CD14-positive monocyte (primary cell): ENCODE data around the gene ATPAF1. TPM values are rescaled to one million over a fixed set of nuclear protein-coding genes. Genes with fewer than 3 reads are reported as not detected.

Source experiments
- DNase-seq, 3 donors: peaks; one replicate each; pipeline ENCODE4 v3.0.0-alpha.2; 2011 to 2022
- H2AFZ ChIP-seq: 2 replicates; pipeline ENCODE4 v1.6.0; 2012; ENCODE audit warnings: mild to moderate bottlenecking, low read depth, low read length, inconsistent platforms; ENCODE audit not compliant: insufficient read depth, poor library complexity, severe bottlenecking
- H3K27ac ChIP-seq, 2 donors: 1 replicate in 1 of 2; 2 replicates in 1 of 2; pipeline ENCODE4 v1.5.1; 2012 to 2013; ENCODE audit warnings: low read length in 2 of 2, control low read depth in 1 of 2, inconsistent platforms in 1 of 2, low read depth in 1 of 2, mild to moderate bottlenecking in 1 of 2
- H3K27me3 ChIP-seq, 2 donors: one replicate each; pipeline versions ENCODE4 v1.6.0 to v1.6.1; 2011 to 2013; ENCODE audit warnings: low read length in 2 of 2; ENCODE audit not compliant: control insufficient read depth in 2 of 2, insufficient read depth in 2 of 2
- H3K36me3 ChIP-seq, 2 donors: replicated peaks in 1 of 2; 1 replicate in 1 of 2; 2 replicates in 1 of 2; pipeline versions ENCODE4 v1.5.1 to v1.6.1; 2012 to 2013; ENCODE audit warnings: low read length in 2 of 2, control low read depth in 1 of 2, inconsistent platforms in 1 of 2, mild to moderate bottlenecking in 1 of 2; ENCODE audit not compliant: insufficient read depth in 2 of 2, control insufficient read depth in 1 of 2
- H3K4me1 ChIP-seq, 2 donors: 1 replicate in 1 of 2; 2 replicates in 1 of 2; pipeline versions ENCODE4 v1.5.1 to v1.6.1; 2012 to 2013; ENCODE audit warnings: low read length in 2 of 2, control low read depth in 1 of 2, inconsistent platforms in 1 of 2, mild to moderate bottlenecking in 1 of 2, moderate library complexity in 1 of 2; ENCODE audit not compliant: insufficient read depth in 2 of 2, control insufficient read depth in 1 of 2
- H3K4me2 ChIP-seq: replicated peaks from 2 replicates; pipeline ENCODE3; 2012; ENCODE audit warnings: low read length, moderate library complexity, mild to moderate bottlenecking; ENCODE audit not compliant: poor library complexity, severe bottlenecking; ENCODE audit errors: extremely low read depth
- H3K4me3 ChIP-seq, 3 experiments: fragments of 200-600 bp in 1 of 3; sonication (generic) in 1 of 3; replicated peaks in 1 of 3; 1 replicate in 2 of 3; 2 replicates in 1 of 3; pipeline ENCODE4 v1.5.1; 2011 to 2013; ENCODE audit warnings: low read length in 3 of 3, mild to moderate bottlenecking in 3 of 3, control low read depth in 2 of 3, low read depth in 2 of 3, inconsistent platforms in 1 of 3, moderate library complexity in 1 of 3
- H3K79me2 ChIP-seq: 2 replicates; pipeline ENCODE4 v1.6.0; 2012; ENCODE audit warnings: mild to moderate bottlenecking, control low read depth, inconsistent platforms, low read length, moderate library complexity; ENCODE audit not compliant: insufficient read depth
- H3K9ac ChIP-seq: 2 replicates; pipeline ENCODE4 v1.6.0; 2017; ENCODE audit warnings: low read length, mild to moderate bottlenecking; ENCODE audit not compliant: insufficient read depth, poor library complexity, severe bottlenecking
- H3K9me3 ChIP-seq, 2 donors: replicated peaks in 1 of 2; 1 replicate in 1 of 2; 2 replicates in 1 of 2; pipeline versions ENCODE4 v1.5.1 to v1.6.1; 2012 to 2013; ENCODE audit warnings: low read length in 2 of 2, control low read depth in 1 of 2; ENCODE audit not compliant: control insufficient read depth in 1 of 2, insufficient read depth in 1 of 2
- H4K20me1 ChIP-seq: 2 replicates; pipeline ENCODE4 v1.6.0; 2012; ENCODE audit warnings: mild to moderate bottlenecking, low read length, control low read depth, moderate library complexity; ENCODE audit not compliant: insufficient read depth
- H3K27ac Mint-ChIP-seq, 7 donors: one replicate each; pipeline ENCODE4 v1.8.0; 2020; ENCODE audit warnings: mild to moderate bottlenecking in 7 of 7, mixed read lengths in 7 of 7, moderate library complexity in 6 of 7, inconsistent platforms in 2 of 7
- H3K27me3 Mint-ChIP-seq, 3 donors: one replicate each; pipeline ENCODE4 v1.8.0; 2021 to 2022; ENCODE audit warnings: low read depth in 3 of 3, mild to moderate bottlenecking in 3 of 3, mixed read lengths in 3 of 3, moderate library complexity in 3 of 3, inconsistent platforms in 1 of 3
- H3K36me3 Mint-ChIP-seq, 2 donors: one replicate each; pipeline ENCODE4 v1.8.0; 2020; ENCODE audit warnings: mixed read lengths in 2 of 2, inconsistent platforms in 1 of 2, mild to moderate bottlenecking in 1 of 2
- H3K4me1 Mint-ChIP-seq: one replicate; pipeline ENCODE4 v1.8.0; 2020; ENCODE audit warnings: mild to moderate bottlenecking, mixed read lengths
- H3K4me3 Mint-ChIP-seq, 2 donors: one replicate each; pipeline ENCODE4 v1.8.0; 2020; ENCODE audit warnings: mild to moderate bottlenecking in 2 of 2, mixed read lengths in 2 of 2, moderate library complexity in 1 of 2
- H3K9me3 Mint-ChIP-seq, 7 donors: one replicate each; pipeline ENCODE4 v1.8.0; 2020 to 2022; ENCODE audit warnings: mixed read lengths in 7 of 7, mild to moderate bottlenecking in 6 of 7, moderate library complexity in 6 of 7, inconsistent platforms in 2 of 7
- WGBS: methylation state at CpG from one replicate; pipeline ENCODE4 v1.1.5; 2013; ENCODE audit warnings: missing lambda C conversion rate; ENCODE audit not compliant: insufficient coverage; 5-methylcytosine and 5-hydroxymethylcytosine counted together
- intact Hi-C, 2 donors: fragments of 100-400 bp; cut with micrococcal nuclease; formaldehyde crosslinking; loops; one replicate each; pipeline versions ENCODE4 v1.15.0 to v1.15.1; 2023
- polyA plus RNA-seq, 3 donors: library from polyadenylated mRNA; depleted of rRNA in 1 of 3; unstranded in 2 of 3; stranded (reverse) in 1 of 3; fragments of 300-500 nt in 2 of 3; fragments of >200 nt in 1 of 3; fragmentation: Illumina TruSeq in 2 of 3; gene quantifications; 1 replicate in 2 of 3; 2 replicates in 1 of 3; pipeline ENCODE4 v1.2.3, GENCODE V29; 2012 to 2021
- TF ChIP-seq, protein P1 (sequence below): fragments of 200-600 bp; IDR thresholded peaks from one replicate; pipeline ENCODE4 v1.8.0; 2022; ENCODE audit warnings: antibody characterized with exemption, mild to moderate bottlenecking

ATPAF1 gene
- polyA plus RNA-seq, 3 donors, result 16.9 to 45.4 (median 33.4) TPM

DNA sequence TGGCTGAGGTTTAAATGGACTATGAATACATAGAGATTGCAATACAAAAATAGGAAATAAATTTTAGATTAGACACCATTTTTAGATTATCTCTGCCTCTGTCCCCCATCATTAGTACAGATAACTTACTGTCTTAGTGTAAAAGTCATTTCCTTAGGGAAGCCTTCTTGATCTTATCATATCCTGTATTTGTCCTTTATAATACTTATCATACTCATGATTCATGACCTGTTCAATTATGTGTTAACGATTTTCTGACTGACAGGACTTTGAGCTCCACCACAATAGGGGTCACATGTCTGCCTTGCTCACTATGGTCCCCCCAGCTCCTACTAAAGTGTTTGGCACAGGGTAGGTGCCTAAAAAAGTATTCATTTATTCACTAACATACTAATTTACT, 18.1 kb upstream of the ATPAF1 start:
- H3K27ac Mint-ChIP-seq, result no peak overlapping the region
- no peaks in the 10 kb centered on the region for H3K27me3 Mint-ChIP-seq
- no peak overlapping the region for H2AFZ ChIP-seq
- TF ChIP-seq, protein P1, sequence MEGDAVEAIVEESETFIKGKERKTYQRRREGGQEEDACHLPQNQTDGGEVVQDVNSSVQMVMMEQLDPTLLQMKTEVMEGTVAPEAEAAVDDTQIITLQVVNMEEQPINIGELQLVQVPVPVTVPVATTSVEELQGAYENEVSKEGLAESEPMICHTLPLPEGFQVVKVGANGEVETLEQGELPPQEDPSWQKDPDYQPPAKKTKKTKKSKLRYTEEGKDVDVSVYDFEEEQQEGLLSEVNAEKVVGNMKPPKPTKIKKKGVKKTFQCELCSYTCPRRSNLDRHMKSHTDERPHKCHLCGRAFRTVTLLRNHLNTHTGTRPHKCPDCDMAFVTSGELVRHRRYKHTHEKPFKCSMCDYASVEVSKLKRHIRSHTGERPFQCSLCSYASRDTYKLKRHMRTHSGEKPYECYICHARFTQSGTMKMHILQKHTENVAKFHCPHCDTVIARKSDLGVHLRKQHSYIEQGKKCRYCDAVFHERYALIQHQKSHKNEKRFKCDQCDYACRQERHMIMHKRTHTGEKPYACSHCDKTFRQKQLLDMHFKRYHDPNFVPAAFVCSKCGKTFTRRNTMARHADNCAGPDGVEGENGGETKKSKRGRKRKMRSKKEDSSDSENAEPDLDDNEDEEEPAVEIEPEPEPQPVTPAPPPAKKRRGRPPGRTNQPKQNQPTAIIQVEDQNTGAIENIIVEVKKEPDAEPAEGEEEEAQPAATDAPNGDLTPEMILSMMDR, result no peak
- H4K20me1 ChIP-seq, result peaks cover 26% of the 10 kb centered on the region
- H3K4me1 Mint-ChIP-seq, result peaks cover 31% of the 10 kb centered on the region
- no peak overlapping the region for H3K4me2 ChIP-seq
- H3K27ac ChIP-seq, result no peak overlapping the region
- H3K36me3 ChIP-seq, result peaks cover 95 to 100% of the 10 kb centered on the region in 2 donors
- no peaks in the 10 kb centered on the region for H3K9me3 Mint-ChIP-seq
- no peak for DNase-seq
- H3K4me3 ChIP-seq, result no peak overlapping the region
- H3K36me3 Mint-ChIP-seq, result peaks cover 91 to 100% of the 10 kb centered on the region in 2 donors
- H3K79me2 ChIP-seq, result peaks cover 4% of the 10 kb centered on the region
- intact Hi-C loops, result no loop called here
- no peaks in the 10 kb centered on the region for H3K27me3 ChIP-seq
- H3K4me3 Mint-ChIP-seq, result no peak overlapping the region
- WGBS, result no CpG with 5 or more reads among the region's 1 CpG
- H3K4me1 ChIP-seq, result peaks cover 10 to 16% of the 10 kb centered on the region in 2 donors
- no peaks in the 10 kb centered on the region for H3K9me3 ChIP-seq
- H3K9ac ChIP-seq, result no peak overlapping the region

DNA sequence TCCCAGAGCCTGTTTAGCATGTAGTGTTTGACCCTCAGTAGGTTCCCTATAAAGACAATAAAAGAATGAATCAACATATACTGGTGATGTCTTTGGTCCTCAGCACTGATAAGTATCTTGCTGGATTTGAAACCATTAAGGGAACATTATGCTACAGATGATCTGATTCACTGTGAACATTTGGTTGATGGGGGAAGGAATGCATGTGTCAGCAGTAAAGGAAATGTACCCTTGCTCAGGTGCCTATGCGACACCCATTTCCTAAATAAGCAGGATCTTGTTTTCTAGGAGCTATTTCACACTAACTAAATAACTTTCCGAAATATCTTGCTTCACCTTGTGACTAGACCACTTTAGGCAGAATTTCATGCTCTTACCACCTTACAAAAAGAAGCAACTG, 16.5 kb upstream of the ATPAF1 start:
- WGBS, result 100% methylated on average over 1 of the region's 2 CpGs
- Histone ChIP-seq H3K27me3 (no peaks in the 10 kb centered on the region), H2AFZ (no peak overlapping the region), H3K4me3 (no peak overlapping the region), H3K4me1 (peaks cover 10 to 16% of the 10 kb centered on the region in 2 donors), H3K36me3 (peaks cover 95 to 100% of the 10 kb centered on the region in 2 donors), H4K20me1 (peaks cover 19% of the 10 kb centered on the region), H3K9me3 (no peaks in the 10 kb centered on the region), H3K27ac (no peak overlapping the region), H3K4me2 (no peak overlapping the region), H3K79me2 (peaks cover 4% of the 10 kb centered on the region), H3K9ac (no peak overlapping the region)
- Mint-ChIP-seq H3K9me3 (no peaks in the 10 kb centered on the region), H3K36me3 (peaks cover 94 to 99% of the 10 kb centered on the region in 2 donors), H3K4me3 (no peak overlapping the region), H3K27me3 (no peaks in the 10 kb centered on the region), H3K27ac (no peak overlapping the region), H3K4me1 (peaks cover 24% of the 10 kb centered on the region)
- intact Hi-C loops, result no loop called here
- no peak for DNase-seq
- TF ChIP-seq, protein P1, result no peak
